H9 (cell line): Measurements from ENCODE around the gene LRRC70. TPM values are rescaled to one million over a fixed set of nuclear protein-coding genes. Genes with fewer than 3 reads are reported as not detected.
A peak's percentile ranks its signal among the peaks of the same experiment; 100 is the strongest.

Source experiments
- DNase-seq: peaks from one replicate; pipeline ENCODE4 v3.0.0-alpha.2; 2017
- H2AFZ ChIP-seq: one replicate; pipeline ENCODE4 v1.6.1; 2013; ENCODE audit warnings: mild to moderate bottlenecking, low read length, control low read depth, moderate library complexity
- H2AK5ac ChIP-seq: 2 replicates; pipeline ENCODE4 v1.6.1; 2013; ENCODE audit warnings: low read length, control low read depth, mixed read lengths; ENCODE audit not compliant: insufficient read length
- H2BK120ac ChIP-seq: one replicate; pipeline ENCODE4 v1.6.1; 2013; ENCODE audit warnings: low read depth, mild to moderate bottlenecking, low read length, control low read depth, inconsistent platforms; ENCODE audit not compliant: poor library complexity, severe bottlenecking
- H2BK12ac ChIP-seq: 2 replicates; pipeline ENCODE4 v1.6.1; 2013; ENCODE audit warnings: low read length, control low read depth, mixed read lengths, low read depth; ENCODE audit not compliant: insufficient read length
- H2BK15ac ChIP-seq: 2 replicates; pipeline ENCODE4 v1.6.1; 2013; ENCODE audit warnings: low read depth, low read length, control low read depth
- H2BK20ac ChIP-seq: one replicate; pipeline ENCODE4 v1.6.1; 2013; ENCODE audit warnings: low read depth, mild to moderate bottlenecking, low read length, control low read depth, inconsistent platforms; ENCODE audit not compliant: poor library complexity, severe bottlenecking
- H2BK5ac ChIP-seq: 2 replicates; pipeline ENCODE4 v1.6.1; 2013; ENCODE audit warnings: low read length, control low read depth, mixed read lengths; ENCODE audit not compliant: insufficient read length
- H3K14ac ChIP-seq: 2 replicates; pipeline ENCODE4 v1.6.1; 2013; ENCODE audit warnings: low read length, control low read depth; ENCODE audit not compliant: insufficient read depth
- H3K18ac ChIP-seq: 2 replicates; pipeline ENCODE4 v1.6.1; 2013; ENCODE audit warnings: low read depth, mild to moderate bottlenecking, mixed read lengths, low read length, control low read depth; ENCODE audit not compliant: insufficient read length
- H3K23ac ChIP-seq: 2 replicates; pipeline ENCODE4 v1.6.1; 2013; ENCODE audit warnings: low read length, control low read depth, mixed read lengths, low read depth; ENCODE audit not compliant: insufficient read length
- H3K23me2 ChIP-seq: 2 replicates; pipeline ENCODE4 v1.6.1; 2013; ENCODE audit warnings: low read depth, mild to moderate bottlenecking, mixed read lengths, low read length, control low read depth; ENCODE audit not compliant: insufficient read length, poor library complexity, severe bottlenecking
- H3K27ac ChIP-seq: 2 replicates; pipeline ENCODE4 v1.5.1; 2013; ENCODE audit warnings: low read length, control low read depth, mixed read lengths, low read depth; ENCODE audit not compliant: insufficient read length
- H3K27me3 ChIP-seq: 2 replicates; pipeline ENCODE4 v1.6.1; 2013; ENCODE audit warnings: low read length, control low read depth, inconsistent platforms; ENCODE audit not compliant: insufficient read depth
- H3K4ac ChIP-seq: 2 replicates; pipeline ENCODE4 v1.6.1; 2013; ENCODE audit warnings: low read depth, mild to moderate bottlenecking, control low read depth, inconsistent platforms, low read length, moderate library complexity
- H3K4me1 ChIP-seq: 2 replicates; pipeline ENCODE4 v1.6.1; 2013; ENCODE audit warnings: low read length, control low read depth, inconsistent platforms; ENCODE audit not compliant: insufficient read depth
- H3K4me2 ChIP-seq: 2 replicates; pipeline ENCODE4 v1.6.1; 2013; ENCODE audit warnings: low read length, control low read depth, mixed read lengths; ENCODE audit not compliant: insufficient read length, insufficient read depth
- H3K56ac ChIP-seq: 2 replicates; pipeline ENCODE4 v1.6.1; 2013; ENCODE audit warnings: low read depth, mild to moderate bottlenecking, mixed read lengths, low read length, control low read depth; ENCODE audit not compliant: insufficient read length
- H3K79me1 ChIP-seq: 2 replicates; pipeline ENCODE4 v1.6.1; 2013; ENCODE audit warnings: low read depth, mild to moderate bottlenecking, moderate library complexity, low read length, control low read depth, inconsistent platforms; ENCODE audit not compliant: insufficient read depth, poor library complexity, severe bottlenecking
- H3K79me2 ChIP-seq: 2 replicates; pipeline ENCODE4 v1.6.1; 2013; ENCODE audit warnings: low read length, control low read depth, inconsistent platforms; ENCODE audit not compliant: insufficient read depth
- H3K9ac ChIP-seq: 2 replicates; pipeline ENCODE4 v1.6.1; 2013; ENCODE audit warnings: low read length, control low read depth, mixed read lengths; ENCODE audit not compliant: insufficient read length; ENCODE audit errors: extremely low read depth
- H3K9me3 ChIP-seq: one replicate; pipeline ENCODE4 v1.6.1; 2013; ENCODE audit warnings: low read depth, low read length, inconsistent platforms; ENCODE audit not compliant: control insufficient read depth
- H3T11ph ChIP-seq: one replicate; pipeline ENCODE4 v1.6.1; 2013; ENCODE audit warnings: mild to moderate bottlenecking, low read length, control low read depth, inconsistent platforms
- H4K20me1 ChIP-seq: one replicate; pipeline ENCODE4 v1.6.1; 2013; ENCODE audit not compliant: control insufficient read depth, insufficient read length, insufficient read depth
- H4K5ac ChIP-seq: 2 replicates; pipeline ENCODE4 v1.6.1; 2013; ENCODE audit warnings: low read depth, mild to moderate bottlenecking, mixed read lengths, low read length, control low read depth; ENCODE audit not compliant: insufficient read length
- H4K8ac ChIP-seq: replicated peaks from 2 replicates; pipeline ENCODE4 v1.6.1; 2013; ENCODE audit warnings: low read length, control low read depth, mixed read lengths, low read depth; ENCODE audit not compliant: insufficient read length
- H4K91ac ChIP-seq: 2 replicates; pipeline ENCODE4 v1.6.1; 2013; ENCODE audit warnings: low read depth, mild to moderate bottlenecking, moderate library complexity, mixed read lengths, low read length, control low read depth; ENCODE audit not compliant: insufficient read length
- H3K27ac Mint-ChIP-seq, 3 experiments: 2 replicates in 2 of 3; 3 replicates in 1 of 3; pipeline ENCODE4 v1.8.0; 2020 to 2021; ENCODE audit warnings: mixed read lengths in 3 of 3, mild to moderate bottlenecking in 1 of 3, moderate library complexity in 1 of 3
- H3K27me3 Mint-ChIP-seq: 2 replicates; pipeline ENCODE4 v1.8.0; 2021; ENCODE audit warnings: low read depth, mild to moderate bottlenecking, moderate library complexity, mixed read lengths
- H3K36me3 Mint-ChIP-seq, 3 experiments: 2 replicates in 2 of 3; 3 replicates in 1 of 3; pipeline ENCODE4 v1.8.0; 2020 to 2021; ENCODE audit warnings: low read depth in 3 of 3, mixed read lengths in 3 of 3; ENCODE audit not compliant: insufficient read depth in 1 of 3
- H3K4me1 Mint-ChIP-seq, 2 experiments: 2 replicates each; pipeline ENCODE4 v1.8.0; 2020; ENCODE audit warnings: mixed read lengths in 2 of 2
- H3K4me3 Mint-ChIP-seq, 2 experiments: 2 replicates in 1 of 2; 3 replicates in 1 of 2; pipeline ENCODE4 v1.8.0; 2020 to 2021; ENCODE audit warnings: mild to moderate bottlenecking in 2 of 2, mixed read lengths in 2 of 2, moderate library complexity in 1 of 2
- H3K9me3 Mint-ChIP-seq, 2 experiments: 2 replicates in 1 of 2; 3 replicates in 1 of 2; pipeline ENCODE4 v1.8.0; 2020; ENCODE audit warnings: mild to moderate bottlenecking in 2 of 2, mixed read lengths in 2 of 2, moderate library complexity in 1 of 2
- WGBS: extraction: QIAGEN DNeasy Blood & Tissue Kit; methylation state at CpG from one replicate; pipeline ENCODE4 v1.1.7; 2013; ENCODE audit warnings: missing lambda C conversion rate, low lambda C conversion rate, mixed read lengths; ENCODE audit not compliant: insufficient read length; ENCODE audit errors: extremely low coverage; 5-methylcytosine and 5-hydroxymethylcytosine counted together
- total RNA-seq: library from RNA; stranded (reverse); gene quantifications from 2 replicates; pipeline ENCODE4 v1.2.1, GENCODE V29; 2021
- TF ChIP-seq, protein P1 (sequence below): fragments of 200-600 bp; sonication (generic); conservative IDR thresholded peaks from 3 replicates; pipeline ENCODE4 v1.8.0; 2021; ENCODE audit warnings: antibody characterized with exemption, mild to moderate bottlenecking

The LRRC70 gene
- total RNA-seq, 1 experiment from 2014 or later, result 1.1 TPM

DNA sequence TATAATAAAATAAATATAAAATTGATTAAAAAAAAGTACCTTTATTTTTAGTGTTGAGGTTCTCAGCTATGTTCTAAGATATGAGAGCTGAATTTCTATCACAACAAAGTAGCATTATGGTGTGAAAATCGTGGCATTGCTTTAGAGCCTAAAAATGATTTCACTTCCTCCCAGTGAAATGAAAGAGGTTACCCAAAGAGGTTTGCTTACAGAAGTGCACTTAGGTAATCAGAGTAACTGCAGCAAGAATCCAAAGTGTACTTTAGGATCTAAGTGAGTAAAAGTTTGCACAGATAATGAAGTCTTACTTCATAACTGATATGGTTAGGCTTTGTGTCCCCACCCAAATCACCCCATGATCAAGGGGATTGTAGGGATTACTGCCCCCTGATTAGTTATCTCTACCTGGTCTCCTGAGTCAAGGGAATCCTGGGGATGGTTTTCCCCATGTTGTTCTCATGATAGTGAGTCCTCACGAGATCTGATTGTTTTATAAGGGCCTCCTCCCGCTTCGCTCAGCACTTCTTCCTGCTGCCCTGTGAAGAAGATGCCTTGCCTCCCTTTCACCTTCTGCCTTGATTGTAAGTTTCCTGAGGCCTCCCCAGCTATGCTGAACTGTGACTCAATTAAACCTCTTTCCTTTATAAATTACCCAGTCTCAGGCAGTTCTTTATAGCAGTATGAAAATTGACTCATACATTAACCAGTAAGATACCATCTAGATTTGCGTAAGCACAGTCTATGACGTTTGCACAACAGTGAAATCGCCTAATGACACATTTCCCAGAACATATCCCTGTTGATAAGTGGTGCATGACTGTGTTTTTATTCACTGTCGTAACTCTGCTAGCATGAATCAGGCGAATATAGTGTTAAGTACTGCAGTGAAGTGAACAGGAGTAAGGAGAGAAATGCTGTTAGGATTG lies 40.3 kb upstream of the LRRC70 start:
- Mint-ChIP-seq H3K4me1 (no peaks in the 10 kb centered on the region), H3K9me3 (no peaks in the 10 kb centered on the region; a peak in 1 of 5 replicates), H3K36me3 (peaks cover 5 to 10% (median 9%) of the 10 kb centered on the region in 3 experiments; a peak in 6 of 7 replicates), H3K4me3 (no peak overlapping the region), H3K27ac (peak overlapping the region; percentile 41 to 53 (median 45); a peak in 4 of 7 replicates), H3K27me3 (no peaks in the 10 kb centered on the region)
- Histone ChIP-seq H2BK5ac (no peak overlapping the region), H3K4me1 (no peaks in the 10 kb centered on the region), H3K79me1 (no peaks in the 10 kb centered on the region), H2BK120ac (no peak overlapping the region), H3K9ac (no peak overlapping the region), H4K91ac (no peak overlapping the region), H3K27ac (no peak overlapping the region), H2BK20ac (no peak overlapping the region), H3K4ac (no peak overlapping the region), H3K23me2 (no peaks in the 10 kb centered on the region), H3K18ac (no peak overlapping the region), H2BK12ac (no peak overlapping the region), H3K4me2 (no peak overlapping the region), H3K9me3 (no peaks in the 10 kb centered on the region), H4K5ac (no peak overlapping the region), H3K14ac (no peak overlapping the region), H3K56ac (no peak overlapping the region), H3K23ac (no peak overlapping the region), H3K79me2 (no peaks in the 10 kb centered on the region), H3T11ph (no peak overlapping the region), H4K20me1 (no peaks in the 10 kb centered on the region), H3K27me3 (no peaks in the 10 kb centered on the region), H4K8ac (no peak overlapping the region), H2BK15ac (no peak overlapping the region), H2AFZ (no peak overlapping the region), H2AK5ac (no peak overlapping the region)
- no peak for DNase-seq
- no CpG with 5 or more reads among the region's 9 CpGs for WGBS
- TF ChIP-seq, protein P1, sequence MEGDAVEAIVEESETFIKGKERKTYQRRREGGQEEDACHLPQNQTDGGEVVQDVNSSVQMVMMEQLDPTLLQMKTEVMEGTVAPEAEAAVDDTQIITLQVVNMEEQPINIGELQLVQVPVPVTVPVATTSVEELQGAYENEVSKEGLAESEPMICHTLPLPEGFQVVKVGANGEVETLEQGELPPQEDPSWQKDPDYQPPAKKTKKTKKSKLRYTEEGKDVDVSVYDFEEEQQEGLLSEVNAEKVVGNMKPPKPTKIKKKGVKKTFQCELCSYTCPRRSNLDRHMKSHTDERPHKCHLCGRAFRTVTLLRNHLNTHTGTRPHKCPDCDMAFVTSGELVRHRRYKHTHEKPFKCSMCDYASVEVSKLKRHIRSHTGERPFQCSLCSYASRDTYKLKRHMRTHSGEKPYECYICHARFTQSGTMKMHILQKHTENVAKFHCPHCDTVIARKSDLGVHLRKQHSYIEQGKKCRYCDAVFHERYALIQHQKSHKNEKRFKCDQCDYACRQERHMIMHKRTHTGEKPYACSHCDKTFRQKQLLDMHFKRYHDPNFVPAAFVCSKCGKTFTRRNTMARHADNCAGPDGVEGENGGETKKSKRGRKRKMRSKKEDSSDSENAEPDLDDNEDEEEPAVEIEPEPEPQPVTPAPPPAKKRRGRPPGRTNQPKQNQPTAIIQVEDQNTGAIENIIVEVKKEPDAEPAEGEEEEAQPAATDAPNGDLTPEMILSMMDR, result no peak
